HepG2 (cell line): ENCODE results near the gene SAMD15. TPM values are rescaled to one million over a fixed set of nuclear protein-coding genes. Genes with fewer than 3 reads are reported as not detected.

ENCODE experiments used
- AFF4 ChIP-seq: sonication (generic); formaldehyde crosslinking; IDR thresholded peaks from 2 replicates; pipeline ENCODE4 v1.4.0; 2020; ENCODE audit warnings: missing genetic modification reagents
- DNMT1 ChIP-seq: sonication (generic); formaldehyde crosslinking; IDR thresholded peaks from 2 replicates; pipeline ENCODE4 v1.5.1; 2020; ENCODE audit warnings: mild to moderate bottlenecking, missing genetic modification reagents
- HMG20B ChIP-seq: conservative IDR thresholded peaks from 2 replicates; pipeline ENCODE4 v1.6.1; 2016; ENCODE audit warnings: missing genetic modification reagents, missing compliant biosample characterization
- IKZF1 ChIP-seq: fragments of 450-650 bp; IDR thresholded peaks from 2 replicates; pipeline ENCODE4 v1.7.1; 2016
- KDM3A ChIP-seq: IDR thresholded peaks from 2 replicates; pipeline ENCODE4 v1.6.1; 2018; ENCODE audit warnings: low read depth, missing compliant biosample characterization
- KMT2A ChIP-seq: sonication (generic); formaldehyde crosslinking; IDR thresholded peaks from 2 replicates; pipeline ENCODE4 v1.4.0; 2020; ENCODE audit warnings: missing genetic modification reagents
- MED8 ChIP-seq: sonication (generic); formaldehyde crosslinking; IDR thresholded peaks from 2 replicates; pipeline ENCODE4 v1.8.1; 2023; ENCODE audit warnings: mild to moderate bottlenecking, missing genetic modification reagents; ENCODE audit not compliant: insufficient replicate concordance
- MTF2 ChIP-seq: sonication (generic); formaldehyde crosslinking; IDR thresholded peaks from 2 replicates; pipeline ENCODE4 v1.5.0; 2020; ENCODE audit warnings: missing genetic modification reagents, borderline replicate concordance
- NFKB2 ChIP-seq: sonication (generic); formaldehyde crosslinking; IDR thresholded peaks from 2 replicates; pipeline ENCODE4 v1.4.0; 2020; ENCODE audit warnings: missing genetic modification reagents, borderline replicate concordance
- STAT5B ChIP-seq: sonication (generic); formaldehyde crosslinking; IDR thresholded peaks from 2 replicates; pipeline ENCODE4 v1.4.0; 2020; ENCODE audit warnings: missing genetic modification reagents
- TFDP1 ChIP-seq: IDR thresholded peaks from 2 replicates; pipeline ENCODE4 v1.6.1; 2016; ENCODE audit warnings: missing compliant biosample characterization, missing genetic modification reagents, borderline replicate concordance
- ZFAT ChIP-seq: sonication (generic); formaldehyde crosslinking; conservative IDR thresholded peaks from 2 replicates; pipeline ENCODE4 v1.8.1; 2023; ENCODE audit warnings: missing genetic modification reagents, inconsistent platforms
- ZNF33A ChIP-seq: sonication (generic); formaldehyde crosslinking; IDR thresholded peaks from 2 replicates; pipeline ENCODE4 v1.5.1; 2020; ENCODE audit warnings: missing genetic modification reagents, mild to moderate bottlenecking, moderate library complexity, borderline replicate concordance
- ZNF430 ChIP-seq: sonication (generic); formaldehyde crosslinking; IDR thresholded peaks from 2 replicates; pipeline ENCODE4 v1.9.0; 2021; ENCODE audit warnings: mild to moderate bottlenecking, missing genetic modification reagents
- ZNF761 ChIP-seq: sonication (generic); formaldehyde crosslinking; conservative IDR thresholded peaks from 2 replicates; pipeline ENCODE4 v1.4.0; 2020; ENCODE audit warnings: mild to moderate bottlenecking, missing genetic modification reagents
- ZNF777 ChIP-seq: sonication (generic); formaldehyde crosslinking; IDR thresholded peaks from 2 replicates; pipeline ENCODE4 v1.4.0; 2020; ENCODE audit warnings: missing genetic modification reagents
- ZNF781 ChIP-seq: sonication (generic); formaldehyde crosslinking; IDR thresholded peaks from 2 replicates; pipeline ENCODE4 v1.5.1; 2020; ENCODE audit warnings: borderline replicate concordance, mild to moderate bottlenecking, missing genetic modification reagents; ENCODE audit errors: not compliant biosample characterization
- ZSCAN12 ChIP-seq: sonication (generic); formaldehyde crosslinking; IDR thresholded peaks from 2 replicates; pipeline ENCODE4 v1.9.0; 2021; ENCODE audit warnings: mild to moderate bottlenecking, missing genetic modification reagents
- polyA plus RNA-seq, 8 experiments: library from polyadenylated mRNA; depleted of rRNA in 3 of 8; stranded (reverse) in 7 of 8; unstranded in 1 of 8; fragments of >200 nt; fragmentation: Illumina TruSeq in 4 of 8; extraction: Trizol in 4 of 8; gene quantifications; 2 replicates each; pipeline versions ENCODE4 v1.2.1 to v1.2.3, GENCODE V29; 2011 to 2016; ENCODE audit warnings: low read depth in 4 of 8, missing spikeins in 1 of 8, mixed read lengths in 1 of 8; ENCODE audit not compliant: insufficient read depth in 1 of 8
- total RNA-seq, 5 experiments: library from RNA; depleted of rRNA; stranded (reverse); fragments of >200 nt; fragmentation: Illumina TruSeq; extraction: Trizol; gene quantifications; 2 replicates each; pipeline ENCODE4 v1.2.3, GENCODE V29; 2016; ENCODE audit warnings: low read depth in 1 of 5
- TF ChIP-seq, protein P1 (sequence below): sonication (generic); formaldehyde crosslinking; IDR thresholded peaks from 2 replicates; pipeline ENCODE4 v1.4.0; 2020; ENCODE audit warnings: missing genetic modification reagents
- TF ChIP-seq, protein P2 (sequence below): sonication (generic); formaldehyde crosslinking; IDR thresholded peaks from 2 replicates; pipeline ENCODE4 v1.4.0; 2020; ENCODE audit warnings: missing genetic modification reagents
- TF ChIP-seq, protein P3 (sequence below): sonication (generic); formaldehyde crosslinking; conservative IDR thresholded peaks from 2 replicates; pipeline ENCODE4 v1.4.0; 2020; ENCODE audit warnings: missing genetic modification reagents

SAMD15 gene
- total and polyA plus RNA-seq, 2 of the 13 experiments (the other 11 are each of a cell fraction or from before 2014, with no cell fraction given) = 0.09 to 1.3 TPM

DNA sequence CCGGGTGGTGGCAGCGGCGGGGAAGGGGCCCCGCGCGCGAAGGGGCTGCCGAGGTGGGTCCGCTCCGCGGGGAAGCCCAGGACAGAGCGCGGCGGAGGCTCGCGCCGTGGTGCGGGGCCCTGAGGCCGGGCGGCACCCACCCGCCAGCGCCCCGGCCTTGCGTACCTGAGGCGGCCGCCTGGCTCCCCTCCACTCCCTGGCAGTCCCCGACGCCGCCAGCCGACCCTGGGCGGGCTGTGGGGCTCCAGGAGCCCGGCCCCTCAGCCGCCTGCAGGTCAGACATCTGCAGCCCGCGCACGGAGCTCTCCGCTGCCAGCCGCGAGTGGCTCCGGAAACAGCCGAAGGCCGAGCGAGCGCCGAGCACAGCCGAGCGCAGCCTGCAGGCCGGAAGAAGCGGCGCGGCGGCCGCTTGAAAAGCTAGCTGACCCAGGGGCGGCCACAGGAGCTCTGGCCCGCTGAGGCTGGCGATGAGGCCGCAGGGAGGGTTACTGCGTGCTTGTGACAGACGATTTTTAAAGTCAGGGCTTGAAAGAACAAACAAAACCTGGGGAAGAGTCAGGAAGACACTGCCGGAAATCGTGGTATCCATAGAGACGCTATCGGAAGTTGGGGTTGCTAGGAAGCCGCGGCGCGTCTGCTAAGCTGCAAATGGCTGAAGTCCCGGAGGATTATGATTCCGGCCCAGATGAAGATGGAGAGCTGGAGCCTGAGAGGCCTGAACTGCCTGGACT, at the start of gene SAMD15, which contains the start of gene TMED8 (continued):
- TF ChIP-seq TFDP1 (CRISPR knock-in tag) (no peak), MED8 (CRISPR knock-in tag) (peak; percentile 58), NFKB2 (CRISPR knock-in tag) (peak; percentile 76; the same call in 1 of the 2 replicates), ZNF33A (CRISPR knock-in tag) (no peak), HMG20B (CRISPR knock-in tag) (no peak), AFF4 (CRISPR knock-in tag) (no peak), ZSCAN12 (CRISPR knock-in tag) (peak; percentile 90), ZFAT (CRISPR knock-in tag) (no peak), ZNF430 (CRISPR knock-in tag) (0 out of 2 replicates have a peak, but pooled peaks have one; percentile 1), ZNF781 (CRISPR knock-in tag) (peak; percentile 49), KDM3A (CRISPR knock-in tag) (0 out of 2 replicates have a peak, but pooled peaks have one; percentile 12), DNMT1 (no peak), KMT2A (CRISPR knock-in tag) (peak; percentile 87), ZNF761 (CRISPR knock-in tag) (no peak), ZNF777 (CRISPR knock-in tag) (peak; percentile 44; the same call in 1 of the 2 replicates), IKZF1 (no peak), STAT5B (CRISPR knock-in tag) (no peak), MTF2 (CRISPR knock-in tag) (no peak)
- TF ChIP-seq, protein P1, sequence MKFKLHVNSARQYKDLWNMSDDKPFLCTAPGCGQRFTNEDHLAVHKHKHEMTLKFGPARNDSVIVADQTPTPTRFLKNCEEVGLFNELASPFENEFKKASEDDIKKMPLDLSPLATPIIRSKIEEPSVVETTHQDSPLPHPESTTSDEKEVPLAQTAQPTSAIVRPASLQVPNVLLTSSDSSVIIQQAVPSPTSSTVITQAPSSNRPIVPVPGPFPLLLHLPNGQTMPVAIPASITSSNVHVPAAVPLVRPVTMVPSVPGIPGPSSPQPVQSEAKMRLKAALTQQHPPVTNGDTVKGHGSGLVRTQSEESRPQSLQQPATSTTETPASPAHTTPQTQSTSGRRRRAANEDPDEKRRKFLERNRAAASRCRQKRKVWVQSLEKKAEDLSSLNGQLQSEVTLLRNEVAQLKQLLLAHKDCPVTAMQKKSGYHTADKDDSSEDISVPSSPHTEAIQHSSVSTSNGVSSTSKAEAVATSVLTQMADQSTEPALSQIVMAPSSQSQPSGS (CRISPR knock-in tag) = 0 out of 2 replicates have a peak, but pooled peaks have one; percentile 14
- TF ChIP-seq, protein P2, sequence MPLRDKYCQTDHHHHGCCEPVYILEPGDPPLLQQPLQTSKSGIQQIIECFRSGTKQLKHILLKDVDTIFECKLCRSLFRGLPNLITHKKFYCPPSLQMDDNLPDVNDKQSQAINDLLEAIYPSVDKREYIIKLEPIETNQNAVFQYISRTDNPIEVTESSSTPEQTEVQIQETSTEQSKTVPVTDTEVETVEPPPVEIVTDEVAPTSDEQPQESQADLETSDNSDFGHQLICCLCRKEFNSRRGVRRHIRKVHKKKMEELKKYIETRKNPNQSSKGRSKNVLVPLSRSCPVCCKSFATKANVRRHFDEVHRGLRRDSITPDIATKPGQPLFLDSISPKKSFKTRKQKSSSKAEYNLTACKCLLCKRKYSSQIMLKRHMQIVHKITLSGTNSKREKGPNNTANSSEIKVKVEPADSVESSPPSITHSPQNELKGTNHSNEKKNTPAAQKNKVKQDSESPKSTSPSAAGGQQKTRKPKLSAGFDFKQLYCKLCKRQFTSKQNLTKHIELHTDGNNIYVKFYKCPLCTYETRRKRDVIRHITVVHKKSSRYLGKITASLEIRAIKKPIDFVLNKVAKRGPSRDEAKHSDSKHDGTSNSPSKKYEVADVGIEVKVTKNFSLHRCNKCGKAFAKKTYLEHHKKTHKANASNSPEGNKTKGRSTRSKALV = peak; percentile 67; the same call in 1 of the 2 replicates
- TF ChIP-seq, protein P3, sequence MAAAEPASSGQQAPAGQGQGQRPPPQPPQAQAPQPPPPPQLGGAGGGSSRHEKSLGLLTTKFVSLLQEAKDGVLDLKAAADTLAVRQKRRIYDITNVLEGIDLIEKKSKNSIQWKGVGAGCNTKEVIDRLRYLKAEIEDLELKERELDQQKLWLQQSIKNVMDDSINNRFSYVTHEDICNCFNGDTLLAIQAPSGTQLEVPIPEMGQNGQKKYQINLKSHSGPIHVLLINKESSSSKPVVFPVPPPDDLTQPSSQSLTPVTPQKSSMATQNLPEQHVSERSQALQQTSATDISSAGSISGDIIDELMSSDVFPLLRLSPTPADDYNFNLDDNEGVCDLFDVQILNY (CRISPR knock-in tag) = 0 out of 2 replicates have a peak, but pooled peaks have one; percentile 17
